Activated CD4-positive, alpha-beta T cell treated with anti-CD3 and anti-CD28 coated beads for 36 hours (primary cell): ENCODE measurements around the gene GNLY. TPM values are rescaled to one million over a fixed set of nuclear protein-coding genes. Genes with fewer than 3 reads are reported as not detected.

Experiments
- ATAC-seq: fragments of 200-7000 bp; cut with Tn5 transposase; one replicate; pipeline ENCODE4 v1.10.0; 2021; ENCODE audit warnings: mild to moderate bottlenecking, moderate library complexity
- CTCF ChIA-PET: fragments of 350-600 bp; sonication (Branson Sonifier 250); formaldehyde crosslinking; loops from one replicate; lab custom pipeline; 2021; ENCODE audit warnings: antibody characterized with exemption; lab: Charles Lee
- POLR2A ChIA-PET: fragments of 350-600 bp; sonication (Branson Sonifier 250); formaldehyde crosslinking; loops from one replicate; lab custom pipeline; 2021; ENCODE audit warnings: antibody characterized with exemption, inconsistent platforms; lab: Charles Lee
- DNase-seq: peaks from one replicate; pipeline ENCODE4 v3.0.0-alpha.2; 2020
- H3K27ac Mint-ChIP-seq: one replicate; pipeline ENCODE4 v1.8.0; 2021; ENCODE audit warnings: mixed read lengths
- H3K27me3 Mint-ChIP-seq: one replicate; pipeline ENCODE4 v1.8.0; 2021; ENCODE audit warnings: mixed read lengths
- H3K36me3 Mint-ChIP-seq: one replicate; pipeline ENCODE4 v1.8.0; 2021; ENCODE audit warnings: low read depth, mixed read lengths
- H3K4me1 Mint-ChIP-seq: one replicate; pipeline ENCODE4 v1.8.0; 2021; ENCODE audit warnings: mixed read lengths
- H3K4me3 Mint-ChIP-seq: one replicate; pipeline ENCODE4 v1.8.0; 2021; ENCODE audit warnings: mild to moderate bottlenecking, moderate library complexity, mixed read lengths
- H3K9me3 Mint-ChIP-seq: one replicate; pipeline ENCODE4 v1.8.0; 2021; ENCODE audit warnings: low read depth, mixed read lengths
- intact Hi-C, 2 experiments: fragments of 100-400 bp; cut with DNase I in 1 of 2; cut with micrococcal nuclease in 1 of 2; formaldehyde crosslinking; loops; one replicate each; pipeline versions ENCODE4 v1.14.2 to v1.15.1; 2022 to 2024; cut with DNase I, micrococcal nuclease
- total RNA-seq, 2 experiments: library from RNA; stranded (reverse); gene quantifications; one replicate each; pipeline ENCODE4 v1.2.3, GENCODE V29; 2021

The GNLY gene
- total RNA-seq, 2 experiments from 2014 or later: 18.9 to 21.6 TPM

DNA sequence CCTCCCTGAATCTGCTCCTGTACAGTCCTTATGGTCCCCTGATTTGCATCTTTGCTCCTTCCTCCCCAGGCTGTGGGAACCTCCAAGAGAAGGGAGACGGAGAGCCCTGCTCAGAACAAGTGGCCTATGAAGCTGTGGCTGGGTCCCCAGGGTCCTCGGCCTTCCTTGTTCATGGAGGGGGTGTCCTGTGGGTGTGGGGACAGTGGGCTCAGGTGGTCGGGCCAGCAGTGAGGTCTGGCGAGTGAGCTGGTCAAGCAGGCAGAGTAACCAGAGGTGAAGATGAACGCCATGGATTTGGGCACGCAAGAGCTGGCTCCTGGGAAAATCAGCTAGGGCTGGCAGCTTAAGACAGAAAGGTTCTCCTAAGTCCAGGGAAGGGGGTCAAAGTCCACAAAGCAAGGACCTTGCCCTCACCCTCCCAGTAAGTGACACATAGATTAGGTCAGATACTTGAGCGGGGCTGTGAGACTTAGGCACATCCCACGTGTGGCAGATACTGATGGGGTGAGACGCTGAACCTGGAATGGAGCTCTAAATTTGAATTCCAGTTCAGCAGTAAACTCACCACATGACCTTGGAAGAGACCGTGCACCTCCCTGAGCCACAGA lies 24.8 kb downstream of the GNLY start:
- H3K9me3 Mint-ChIP-seq: no peaks in the 10 kb centered on the region
- no peaks in the 10 kb centered on the region for H3K27me3 Mint-ChIP-seq
- H3K27ac Mint-ChIP-seq: no peak overlapping the region
- no peaks in the 10 kb centered on the region for H3K36me3 Mint-ChIP-seq
- ChIA-PET CTCF (interaction anchor here (0.8 to 2.7 kb wide), 7 partner anchors 10 to 95 kb away, joined by 3 to 7 read pairs (median 4); no protein-coding TSS in a partner anchor), POLR2A (no interaction called here)
- DNase-seq (no peak), ATAC-seq (no peak)
- intact Hi-C loops: no loop called here
- H3K4me1 Mint-ChIP-seq: peaks cover 2% of the 10 kb centered on the region
- no peak overlapping the region for H3K4me3 Mint-ChIP-seq

DNA sequence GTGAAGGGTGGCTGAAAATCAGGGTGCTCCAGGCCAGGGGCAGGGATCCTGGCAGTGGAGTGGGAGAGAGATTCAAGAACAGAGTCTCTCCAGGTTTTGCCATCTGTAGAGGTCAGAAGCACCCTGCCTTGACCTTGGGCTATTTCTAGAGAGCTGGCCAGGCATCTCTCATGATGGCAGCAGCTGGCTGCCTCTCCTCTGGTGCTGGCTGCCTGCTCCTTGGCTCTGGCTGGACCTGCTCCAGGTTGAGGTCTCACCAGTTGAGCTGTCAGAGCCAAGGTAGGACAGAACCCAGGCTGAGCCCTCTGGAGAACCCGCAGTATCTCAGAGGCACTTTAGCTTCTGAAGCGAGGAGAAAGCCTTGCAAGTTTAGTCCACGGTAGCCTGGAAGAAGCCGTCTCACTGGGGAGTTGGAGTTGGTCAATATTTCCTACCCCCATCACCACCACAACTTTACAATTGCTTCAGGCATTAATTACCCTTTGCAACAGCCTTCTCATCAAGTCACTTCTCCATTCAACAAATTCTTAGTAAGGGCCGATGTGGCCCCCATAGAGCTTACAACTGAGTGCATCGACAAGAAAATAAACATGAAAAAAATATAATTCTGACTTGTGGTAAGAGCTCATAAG lies 25.6 kb downstream of the GNLY start:
- DNase-seq (no peak), ATAC-seq (no peak)
- Mint-ChIP-seq H3K4me1 (no peaks in the 10 kb centered on the region), H3K36me3 (no peaks in the 10 kb centered on the region), H3K27me3 (no peaks in the 10 kb centered on the region), H3K4me3 (no peak overlapping the region), H3K27ac (no peak overlapping the region), H3K9me3 (no peaks in the 10 kb centered on the region)
- ChIA-PET CTCF (interaction anchor here (0.7 to 2.7 kb wide), 7 partner anchors 9 to 95 kb away, joined by 3 to 7 read pairs (median 4); no protein-coding TSS in a partner anchor), POLR2A (no interaction called here)
- intact Hi-C loops: loop anchor here in 1 of 2 experiments (10.0 kb wide), 1 partner anchor 355 kb away; no protein-coding TSS in a partner anchor

GRCh38 chr2:85720533-85720932 lies 26.4 kb downstream of the GNLY start:
- Mint-ChIP-seq H3K27me3 (peaks cover 2% of the 10 kb centered on the region), H3K36me3 (no peaks in the 10 kb centered on the region), H3K27ac (no peak overlapping the region), H3K4me3 (no peak overlapping the region), H3K4me1 (no peaks in the 10 kb centered on the region), H3K9me3 (no peaks in the 10 kb centered on the region)
- DNase-seq: no peak
- intact Hi-C loops: loop anchor here in 1 of 2 experiments (10.0 kb wide), 1 partner anchor 354 kb away; no protein-coding TSS in a partner anchor
- CTCF ChIA-PET: interaction anchor here (1.2 to 2.7 kb wide), 4 partner anchors 8 to 94 kb away, joined by 3 to 7 read pairs (median 4); no protein-coding TSS in a partner anchor
- no peak for ATAC-seq
- POLR2A ChIA-PET: no interaction called here

DNA sequence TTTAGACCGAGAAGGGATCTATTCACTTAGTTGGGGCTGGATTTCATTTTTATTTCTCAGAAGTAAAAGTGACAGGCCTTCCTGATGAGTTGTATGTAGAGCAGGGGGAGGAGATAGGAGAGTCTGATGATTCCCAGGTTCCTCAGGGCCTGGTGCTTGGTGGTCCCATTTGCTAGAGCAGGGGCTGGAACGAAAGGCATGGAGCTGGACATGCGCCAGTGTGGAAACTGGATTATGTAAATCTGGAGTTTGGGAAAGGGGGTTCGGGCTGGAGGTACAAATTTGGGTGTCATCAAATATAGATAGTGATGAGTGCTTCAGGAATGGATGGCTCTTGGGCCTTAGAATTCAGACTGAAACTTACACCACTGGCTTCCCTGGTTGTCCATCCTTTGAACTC lies 27.5 kb downstream of the GNLY start:
- no peak for DNase-seq
- Mint-ChIP-seq H3K27me3 (peaks cover 4% of the 10 kb centered on the region), H3K36me3 (no peaks in the 10 kb centered on the region), H3K27ac (no peak overlapping the region), H3K4me3 (no peak overlapping the region), H3K4me1 (no peaks in the 10 kb centered on the region), H3K9me3 (no peaks in the 10 kb centered on the region)
- CTCF ChIA-PET: no interaction called here
- POLR2A ChIA-PET: no interaction called here
- ATAC-seq: no peak
- intact Hi-C loops: loop anchor here in 1 of 2 experiments (10.0 kb wide), 1 partner anchor 353 kb away; no protein-coding TSS in a partner anchor

- Mint-ChIP-seq H3K27ac (no peak overlapping the region), H3K4me1 (no peaks in the 10 kb centered on the region), H3K4me3 (no peak overlapping the region), H3K27me3 (peaks cover 4% of the 10 kb centered on the region), H3K36me3 (no peaks in the 10 kb centered on the region), H3K9me3 (no peaks in the 10 kb centered on the region)
- DNase-seq (no peak), ATAC-seq (no peak)
- intact Hi-C loops: loop anchor here in 1 of 2 experiments (10.0 kb wide), 1 partner anchor 352 kb away; no protein-coding TSS in a partner anchor
- ChIA-PET POLR2A (no interaction called here), CTCF (interaction anchor here (0.7 to 1.6 kb wide), 4 partner anchors 13 to 92 kb away, joined by 3 to 6 read pairs (median 4); no protein-coding TSS in a partner anchor)
Observed at GRCh38 chr2:85722519-85722918, 28.4 kb downstream of the GNLY start.

DNA sequence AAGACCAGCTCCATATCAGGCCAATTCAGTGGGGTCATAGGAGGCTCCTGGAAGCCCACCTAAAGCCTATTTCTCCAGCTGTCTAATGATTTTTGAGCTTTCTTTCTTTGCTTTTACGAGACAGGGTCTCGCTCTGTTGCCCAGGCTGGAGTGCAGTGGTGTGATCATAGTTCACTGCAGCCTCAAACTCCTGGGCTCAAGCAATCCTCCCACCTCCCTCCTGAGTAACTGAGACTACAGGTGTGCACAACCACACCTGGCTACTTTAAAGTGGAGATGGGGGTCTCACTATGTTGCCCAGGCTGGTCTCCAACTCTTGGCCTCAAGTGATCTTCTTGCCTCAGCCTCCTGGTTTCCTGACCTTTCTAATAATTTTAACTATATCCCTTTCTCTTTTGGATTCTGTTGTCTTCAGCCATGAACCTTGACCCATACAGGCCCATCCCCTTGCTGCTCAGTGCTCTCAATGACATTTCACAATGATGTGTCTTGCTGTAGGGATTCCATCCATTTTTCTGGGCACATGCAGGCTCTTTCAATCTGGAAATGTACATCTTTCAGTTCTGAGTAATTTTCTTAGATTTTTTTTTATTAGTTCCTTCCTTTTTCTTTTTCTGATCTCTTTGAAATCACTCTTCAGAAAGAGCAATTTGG lies 29.7 kb downstream of the GNLY start:
- POLR2A ChIA-PET: no interaction called here
- Mint-ChIP-seq H3K27ac (no peak overlapping the region), H3K4me3 (no peak overlapping the region), H3K9me3 (no peaks in the 10 kb centered on the region), H3K27me3 (peaks cover 7% of the 10 kb centered on the region), H3K4me1 (no peaks in the 10 kb centered on the region), H3K36me3 (no peaks in the 10 kb centered on the region)
- no peak for DNase-seq
- no peak for ATAC-seq
- CTCF ChIA-PET: interaction anchor here (0.6 to 2.5 kb wide), 8 partner anchors 13 to 93 kb away, joined by 3 to 15 read pairs (median 5); no protein-coding TSS in a partner anchor
- intact Hi-C loops: loop anchor here in 1 of 2 experiments (10.0 kb wide), 1 partner anchor 351 kb away; no protein-coding TSS in a partner anchor

DNA sequence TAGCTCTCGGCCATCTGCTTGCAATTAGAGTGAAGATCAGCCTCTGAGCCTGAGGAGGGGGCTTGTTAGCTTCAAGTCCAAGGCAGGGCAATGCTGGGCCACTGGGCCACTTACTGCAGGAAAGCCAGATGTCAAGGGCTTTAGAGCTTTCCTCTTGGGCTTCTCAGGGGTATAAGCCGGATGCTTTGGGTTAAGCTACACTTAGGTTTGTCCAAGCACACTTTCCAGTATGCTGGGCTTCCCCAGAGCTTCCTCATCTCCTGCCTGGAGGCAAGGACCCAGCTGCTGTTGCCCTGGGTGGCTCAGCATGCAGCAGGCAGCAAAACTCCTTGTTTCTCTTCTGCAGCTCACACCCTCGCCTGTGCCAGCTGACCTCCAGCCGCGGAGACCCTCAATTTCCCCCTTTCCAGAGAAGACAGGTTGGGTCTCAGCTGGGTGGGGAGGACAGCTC lies 30.6 kb downstream of the GNLY start:
- intact Hi-C loops: loop anchor here (5.0 to 10.0 kb wide), 2 partner anchors 350 to 358 kb away; no protein-coding TSS in a partner anchor

DNA sequence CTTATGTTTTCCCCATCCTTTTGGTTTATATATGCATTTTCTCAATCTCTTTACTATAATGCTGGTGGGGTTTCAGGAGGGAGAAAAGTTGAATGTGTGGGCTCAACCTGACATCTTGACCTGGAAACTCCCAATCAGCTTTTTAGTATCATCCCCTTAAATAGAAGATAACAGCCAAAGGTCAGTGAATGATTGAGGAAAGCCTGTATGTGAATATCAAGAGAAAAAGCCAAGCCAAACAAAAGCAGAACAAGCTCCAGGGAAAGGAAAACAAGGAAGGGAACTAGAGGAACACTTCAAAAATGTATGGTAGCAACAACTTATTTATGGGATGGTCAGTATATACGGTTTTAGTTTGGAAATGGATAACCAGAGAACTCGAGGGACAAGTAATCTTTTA lies 31.3 kb downstream of the GNLY start:
- CTCF ChIA-PET: interaction anchor here (0.7 to 2.5 kb wide), 7 partner anchors 16 to 325 kb away, joined by 3 to 15 read pairs (median 4); no protein-coding TSS in a partner anchor
- no peak overlapping the region for H3K27ac Mint-ChIP-seq
- DNase-seq (no peak), ATAC-seq (no peak)
- peaks cover 7% of the 10 kb centered on the region for H3K27me3 Mint-ChIP-seq
- no peaks in the 10 kb centered on the region for H3K9me3 Mint-ChIP-seq
- H3K4me3 Mint-ChIP-seq: no peak overlapping the region
- POLR2A ChIA-PET: interaction anchor here (0.7 kb wide), 1 partner anchor 289 kb away, joined by 4 read pairs; no protein-coding TSS in a partner anchor
- no peaks in the 10 kb centered on the region for H3K36me3 Mint-ChIP-seq
- intact Hi-C loops: loop anchor here (5.0 to 10.0 kb wide), 2 partner anchors 349 to 357 kb away; no protein-coding TSS in a partner anchor
- H3K4me1 Mint-ChIP-seq: no peaks in the 10 kb centered on the region

More for the DNA sequence above, 30.6 kb downstream of the GNLY start:
- Mint-ChIP-seq H3K4me3 (no peak overlapping the region), H3K9me3 (no peaks in the 10 kb centered on the region), H3K27me3 (peaks cover 7% of the 10 kb centered on the region), H3K36me3 (no peaks in the 10 kb centered on the region), H3K27ac (no peak overlapping the region), H3K4me1 (no peaks in the 10 kb centered on the region)
- ChIA-PET CTCF (interaction anchor here (0.7 to 2.5 kb wide), 8 partner anchors 13 to 103 kb away, joined by 3 to 15 read pairs (median 4); no protein-coding TSS in a partner anchor), POLR2A (no interaction called here)
- ATAC-seq (no peak), DNase-seq (no peak)

- Mint-ChIP-seq H3K27ac (no peak overlapping the region), H3K9me3 (no peaks in the 10 kb centered on the region), H3K27me3 (peaks cover 7% of the 10 kb centered on the region), H3K4me1 (no peaks in the 10 kb centered on the region), H3K36me3 (no peaks in the 10 kb centered on the region), H3K4me3 (no peak overlapping the region)
- POLR2A ChIA-PET: no interaction called here
- CTCF ChIA-PET: interaction anchor here (0.8 kb wide), 1 partner anchor 8 kb away, joined by 3 read pairs; no protein-coding TSS in a partner anchor
- DNase-seq (no peak), ATAC-seq (no peak)
- intact Hi-C loops: loop anchor here (2.0 to 10.0 kb wide), 3 partner anchors 77 to 355 kb away; no protein-coding TSS in a partner anchor
Observed at GRCh38 chr2:85727798-85728197, 33.6 kb downstream of the GNLY start.

- intact Hi-C loops: loop anchor here (2.0 to 10.0 kb wide), 3 partner anchors 76 to 354 kb away; no protein-coding TSS in a partner anchor
- ChIA-PET POLR2A (no interaction called here), CTCF (interaction anchor here (0.6 to 2.5 kb wide), 40 partner anchors 8 to 368 kb away, joined by 3 to 51 read pairs (median 5); partner anchors contain the start of gene ATOH8)
- peaks cover 7% of the 10 kb centered on the region for H3K27me3 Mint-ChIP-seq
- no peaks in the 10 kb centered on the region for H3K4me1 Mint-ChIP-seq
- H3K27ac Mint-ChIP-seq: no peak overlapping the region
- no peaks in the 10 kb centered on the region for H3K36me3 Mint-ChIP-seq
- H3K4me3 Mint-ChIP-seq: no peak overlapping the region
- DNase-seq (no peak), ATAC-seq (no peak)
- H3K9me3 Mint-ChIP-seq: no peaks in the 10 kb centered on the region
Observed at GRCh38 chr2:85728342-85728741, 34.2 kb downstream of the GNLY start.
